HCT116 (cell line): ENCODE data around the gene LPO.

Experiments
- CTCF ChIP-seq, 3 experiments: fragments of 200-600 bp in 1 of 3; sonication (generic) in 1 of 3; IDR thresholded peaks in 2 of 3; conservative IDR thresholded peaks in 1 of 3; 2 replicates each; pipeline ENCODE4 v1.5.1; 2012 to 2017; ENCODE audit warnings: low read depth in 2 of 3, low read length in 2 of 3, antibody characterized with exemption in 1 of 3, borderline replicate concordance in 1 of 3, control low read depth in 1 of 3, mild to moderate bottlenecking in 1 of 3, mixed read lengths in 1 of 3, mixed run types in 1 of 3, moderate library complexity in 1 of 3; ENCODE audit not compliant: insufficient read depth in 1 of 3
- EGR1 ChIP-seq: IDR thresholded peaks from 2 replicates; pipeline ENCODE4 v1.6.1; 2012; ENCODE audit warnings: low read depth
- EZH2 ChIP-seq: fragments of 200-600 bp; sonication (generic); IDR thresholded peaks from 2 replicates; pipeline ENCODE4 v1.6.1; 2017; ENCODE audit warnings: antibody characterized with exemption, mixed run types
- EZH2phosphoT487 ChIP-seq: fragments of 200-600 bp; IDR thresholded peaks from 2 replicates; pipeline ENCODE4 v1.6.1; 2018; ENCODE audit warnings: antibody characterized with exemption, borderline replicate concordance
- POLR2A ChIP-seq: IDR thresholded peaks from 2 replicates; pipeline ENCODE4 v1.7.0; 2011; ENCODE audit warnings: borderline replicate concordance; ENCODE audit not compliant: insufficient read depth, insufficient read length; ENCODE audit errors: extremely low read depth
- POLR2AphosphoS5 ChIP-seq: IDR thresholded peaks from 2 replicates; pipeline ENCODE4 v1.6.1; 2011; ENCODE audit warnings: mild to moderate bottlenecking, low read depth, low read length, moderate library complexity
- REST ChIP-seq: IDR thresholded peaks from 2 replicates; pipeline ENCODE4 v1.6.1; 2012; ENCODE audit warnings: low read depth
- SIN3A ChIP-seq: IDR thresholded peaks from 2 replicates; pipeline ENCODE4 v1.6.1; 2012; ENCODE audit warnings: low read depth
- TF ChIP-seq, protein P1 (sequence below): IDR thresholded peaks from 2 replicates; pipeline ENCODE4 v1.6.1; 2012

DNA sequence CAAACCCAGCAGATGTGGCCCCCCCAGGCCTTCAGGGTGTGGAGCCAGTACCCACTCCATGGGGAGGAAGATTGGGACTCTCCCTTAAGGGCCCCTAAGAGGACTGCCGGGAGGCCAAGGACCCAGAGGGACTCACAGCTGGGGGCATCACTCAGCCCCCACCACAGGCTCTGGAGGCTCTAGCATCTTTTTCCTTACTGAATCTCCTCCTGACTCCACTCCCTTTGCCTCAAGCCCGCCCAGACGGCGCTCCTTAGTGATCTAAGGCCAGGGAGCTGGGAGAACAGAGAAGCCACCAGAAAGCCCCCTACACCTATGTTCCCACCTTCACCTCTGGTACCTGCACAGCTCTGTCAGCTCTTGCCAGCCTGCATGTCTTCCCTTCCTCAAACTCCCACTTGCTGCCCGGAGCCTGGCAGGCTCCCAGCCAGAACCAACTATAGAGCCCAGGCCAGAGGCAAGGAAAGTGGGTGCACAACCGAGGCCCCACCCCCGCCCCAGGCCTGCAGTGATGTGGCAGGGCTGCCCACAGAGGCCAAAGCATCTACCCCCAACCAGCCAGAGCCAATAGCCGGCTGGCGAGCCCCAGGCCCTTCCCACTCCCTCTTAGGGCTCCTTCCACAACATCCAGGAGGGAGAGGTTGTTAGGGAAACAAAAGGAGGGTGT is 64.7 kb downstream of the LPO start:
- TF ChIP-seq CTCF (IDR thresholded peaks at IDR 0.05 in 2 of 3, conservative IDR thresholded peaks at IDR 0.05 in 1 of 3; ENCODE audit: borderline replicate concordance in 1 of 3, insufficient read depth in 1 of 3, low read depth in 2 of 3, low read length in 2 of 3): no peak
- no peak for TF ChIP-seq EGR1
- TF ChIP-seq, protein P1, sequence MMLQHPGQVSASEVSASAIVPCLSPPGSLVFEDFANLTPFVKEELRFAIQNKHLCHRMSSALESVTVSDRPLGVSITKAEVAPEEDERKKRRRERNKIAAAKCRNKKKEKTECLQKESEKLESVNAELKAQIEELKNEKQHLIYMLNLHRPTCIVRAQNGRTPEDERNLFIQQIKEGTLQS: no peak
- no peak for TF ChIP-seq REST
- no peak for TF ChIP-seq SIN3A
- no peak for TF ChIP-seq POLR2AphosphoS5
- TF ChIP-seq EZH2: no peak
- no peak for TF ChIP-seq EZH2phosphoT487
- TF ChIP-seq POLR2A: no peak
